HepG2 (cell line): Measurements from ENCODE around the gene PLEKHA5. TPM values are rescaled to one million over a fixed set of nuclear protein-coding genes. Genes with fewer than 3 reads are reported as not detected.

Experiments
- CSRNP2 ChIP-seq: sonication (generic); formaldehyde crosslinking; conservative IDR thresholded peaks from 2 replicates; pipeline ENCODE4 v1.8.0; 2022; ENCODE audit warnings: low read depth, missing genetic modification reagents
- DNMT1 ChIP-seq: sonication (generic); formaldehyde crosslinking; IDR thresholded peaks from 2 replicates; pipeline ENCODE4 v1.5.1; 2020; ENCODE audit warnings: mild to moderate bottlenecking, missing genetic modification reagents
- GFI1 ChIP-seq: sonication (generic); formaldehyde crosslinking; IDR thresholded peaks from 2 replicates; pipeline ENCODE4 v1.5.0; 2020; ENCODE audit warnings: missing genetic modification reagents, mild to moderate bottlenecking, borderline replicate concordance
- GPN1 ChIP-seq: sonication (generic); formaldehyde crosslinking; IDR thresholded peaks from 2 replicates; pipeline ENCODE4 v1.5.1; 2020; ENCODE audit warnings: missing genetic modification reagents, borderline replicate concordance
- JUND ChIP-seq: sonication (generic); formaldehyde crosslinking; IDR thresholded peaks from 2 replicates; pipeline ENCODE4 v1.8.0; 2022; ENCODE audit warnings: mild to moderate bottlenecking, missing genetic modification reagents
- MEF2D ChIP-seq: sonication (generic); formaldehyde crosslinking; IDR thresholded peaks from 2 replicates; pipeline ENCODE4 v1.5.1; 2020; ENCODE audit warnings: mild to moderate bottlenecking, missing genetic modification reagents
- PCBP1 ChIP-seq: fragments of 200-400 bp; formaldehyde crosslinking; IDR thresholded peaks from 2 replicates; pipeline ENCODE4 v1.6.1; 2017; ENCODE audit warnings: mild to moderate bottlenecking, low read depth, low read length, borderline replicate concordance
- RORA ChIP-seq: sonication (generic); formaldehyde crosslinking; IDR thresholded peaks from 2 replicates; pipeline ENCODE4 v1.5.0; 2020; ENCODE audit warnings: mild to moderate bottlenecking, missing genetic modification reagents, moderate library complexity
- SIN3B ChIP-seq: fragments of 150-350 bp; IDR thresholded peaks from 2 replicates; pipeline ENCODE4 v1.6.1; 2014; ENCODE audit warnings: low read length
- ZFX ChIP-seq: sonication (generic); formaldehyde crosslinking; IDR thresholded peaks from 2 replicates; pipeline ENCODE4 v1.4.0; 2020; ENCODE audit warnings: mild to moderate bottlenecking, low read depth, missing genetic modification reagents, moderate library complexity
- ZNF205 ChIP-seq: IDR thresholded peaks from 2 replicates; pipeline ENCODE4 v1.6.1; 2018; ENCODE audit warnings: missing biosample characterization, missing genetic modification reagents
- ZNF263 ChIP-seq: sonication (generic); formaldehyde crosslinking; IDR thresholded peaks from 2 replicates; pipeline ENCODE4 v1.4.0; 2020; ENCODE audit warnings: missing genetic modification reagents
- polyA plus RNA-seq, 8 experiments: library from polyadenylated mRNA; depleted of rRNA in 3 of 8; stranded (reverse) in 7 of 8; unstranded in 1 of 8; fragments of >200 nt; fragmentation: Illumina TruSeq in 4 of 8; extraction: Trizol in 4 of 8; gene quantifications; 2 replicates each; pipeline versions ENCODE4 v1.2.1 to v1.2.3, GENCODE V29; 2011 to 2016; ENCODE audit warnings: low read depth in 4 of 8, missing spikeins in 1 of 8, mixed read lengths in 1 of 8; ENCODE audit not compliant: insufficient read depth in 1 of 8
- total RNA-seq, 5 experiments: library from RNA; depleted of rRNA; stranded (reverse); fragments of >200 nt; fragmentation: Illumina TruSeq; extraction: Trizol; gene quantifications; 2 replicates each; pipeline ENCODE4 v1.2.3, GENCODE V29; 2016; ENCODE audit warnings: low read depth in 1 of 5
- TF ChIP-seq, protein P1 (sequence below): sonication (generic); formaldehyde crosslinking; conservative IDR thresholded peaks from 2 replicates; pipeline ENCODE4 v1.4.0; 2020; ENCODE audit warnings: mild to moderate bottlenecking, missing genetic modification reagents, moderate library complexity
- TF ChIP-seq, protein P2 (sequence below): sonication (generic); formaldehyde crosslinking; IDR thresholded peaks from 2 replicates; pipeline ENCODE4 v1.9.0; 2021; ENCODE audit warnings: mild to moderate bottlenecking, missing genetic modification reagents
- TF ChIP-seq, protein P3 (sequence below): sonication (generic); formaldehyde crosslinking; conservative IDR thresholded peaks from 2 replicates; pipeline ENCODE4 v1.5.0; 2020; ENCODE audit warnings: missing genetic modification reagents

Gene PLEKHA5
- total and polyA plus RNA-seq, 2 of the 13 experiments (the other 11 are each of a cell fraction or from before 2014, with no cell fraction given): 4.2 to 15.4 TPM

DNA sequence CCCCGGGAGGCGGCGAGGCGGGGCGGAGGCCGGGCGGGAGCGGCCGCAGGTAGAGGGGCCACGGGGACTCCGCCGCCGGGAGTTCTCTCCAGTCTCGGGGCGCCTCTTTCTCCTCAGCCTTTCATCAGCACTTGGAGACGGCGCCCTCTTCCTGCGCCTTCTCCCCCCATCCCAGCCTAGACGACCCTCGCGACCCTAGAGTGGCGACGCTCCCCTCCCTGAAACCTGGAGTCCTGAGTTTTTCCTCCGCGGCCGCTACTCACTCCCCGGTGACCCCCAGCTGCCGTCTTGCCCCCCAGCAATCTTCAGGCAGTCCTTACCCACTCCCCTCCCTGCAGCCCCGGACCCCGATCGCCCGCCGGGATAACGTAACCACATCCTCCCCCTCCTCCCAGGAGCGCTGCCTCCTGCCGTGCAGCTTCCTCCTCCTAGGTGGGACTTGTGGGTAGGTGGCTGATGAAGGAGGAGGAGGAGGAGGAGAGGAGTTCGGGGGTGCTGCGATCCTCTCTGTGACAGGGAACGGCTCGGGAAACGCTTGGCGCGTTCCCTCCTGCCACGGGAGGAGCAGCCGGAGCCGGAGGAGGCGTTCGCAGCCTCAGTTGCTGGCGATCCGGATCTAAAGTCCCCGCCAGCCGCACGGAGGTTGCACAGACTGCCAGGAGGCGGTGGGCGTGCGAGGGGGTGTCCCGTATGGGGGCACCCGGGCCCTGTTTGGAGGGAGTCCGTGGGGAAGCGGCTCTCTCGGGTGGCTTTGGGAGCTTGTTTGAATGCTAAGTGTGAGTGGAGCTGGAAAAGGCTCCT, 891 bp downstream of the PLEKHA5 start (continued):
- TF ChIP-seq CSRNP2: no peak
- no peak for TF ChIP-seq SIN3B
- 0 out of 2 replicates have a peak, but pooled peaks have one; percentile 20 for TF ChIP-seq MEF2D (CRISPR knock-in tag)
- TF ChIP-seq, protein P1, sequence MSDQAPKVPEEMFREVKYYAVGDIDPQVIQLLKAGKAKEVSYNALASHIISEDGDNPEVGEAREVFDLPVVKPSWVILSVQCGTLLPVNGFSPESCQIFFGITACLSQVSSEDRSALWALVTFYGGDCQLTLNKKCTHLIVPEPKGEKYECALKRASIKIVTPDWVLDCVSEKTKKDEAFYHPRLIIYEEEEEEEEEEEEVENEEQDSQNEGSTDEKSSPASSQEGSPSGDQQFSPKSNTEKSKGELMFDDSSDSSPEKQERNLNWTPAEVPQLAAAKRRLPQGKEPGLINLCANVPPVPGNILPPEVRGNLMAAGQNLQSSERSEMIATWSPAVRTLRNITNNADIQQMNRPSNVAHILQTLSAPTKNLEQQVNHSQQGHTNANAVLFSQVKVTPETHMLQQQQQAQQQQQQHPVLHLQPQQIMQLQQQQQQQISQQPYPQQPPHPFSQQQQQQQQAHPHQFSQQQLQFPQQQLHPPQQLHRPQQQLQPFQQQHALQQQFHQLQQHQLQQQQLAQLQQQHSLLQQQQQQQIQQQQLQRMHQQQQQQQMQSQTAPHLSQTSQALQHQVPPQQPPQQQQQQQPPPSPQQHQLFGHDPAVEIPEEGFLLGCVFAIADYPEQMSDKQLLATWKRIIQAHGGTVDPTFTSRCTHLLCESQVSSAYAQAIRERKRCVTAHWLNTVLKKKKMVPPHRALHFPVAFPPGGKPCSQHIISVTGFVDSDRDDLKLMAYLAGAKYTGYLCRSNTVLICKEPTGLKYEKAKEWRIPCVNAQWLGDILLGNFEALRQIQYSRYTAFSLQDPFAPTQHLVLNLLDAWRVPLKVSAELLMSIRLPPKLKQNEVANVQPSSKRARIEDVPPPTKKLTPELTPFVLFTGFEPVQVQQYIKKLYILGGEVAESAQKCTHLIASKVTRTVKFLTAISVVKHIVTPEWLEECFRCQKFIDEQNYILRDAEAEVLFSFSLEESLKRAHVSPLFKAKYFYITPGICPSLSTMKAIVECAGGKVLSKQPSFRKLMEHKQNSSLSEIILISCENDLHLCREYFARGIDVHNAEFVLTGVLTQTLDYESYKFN: no peak
- TF ChIP-seq ZNF263 (CRISPR knock-in tag): peak; percentile 92
- TF ChIP-seq JUND (CRISPR knock-in tag): no peak
- TF ChIP-seq DNMT1 (CRISPR knock-in tag): no peak
- no peak for TF ChIP-seq PCBP1
- TF ChIP-seq ZFX (CRISPR knock-in tag): peak; percentile 0; the same call in 1 of the 2 replicates
- TF ChIP-seq, protein P2, sequence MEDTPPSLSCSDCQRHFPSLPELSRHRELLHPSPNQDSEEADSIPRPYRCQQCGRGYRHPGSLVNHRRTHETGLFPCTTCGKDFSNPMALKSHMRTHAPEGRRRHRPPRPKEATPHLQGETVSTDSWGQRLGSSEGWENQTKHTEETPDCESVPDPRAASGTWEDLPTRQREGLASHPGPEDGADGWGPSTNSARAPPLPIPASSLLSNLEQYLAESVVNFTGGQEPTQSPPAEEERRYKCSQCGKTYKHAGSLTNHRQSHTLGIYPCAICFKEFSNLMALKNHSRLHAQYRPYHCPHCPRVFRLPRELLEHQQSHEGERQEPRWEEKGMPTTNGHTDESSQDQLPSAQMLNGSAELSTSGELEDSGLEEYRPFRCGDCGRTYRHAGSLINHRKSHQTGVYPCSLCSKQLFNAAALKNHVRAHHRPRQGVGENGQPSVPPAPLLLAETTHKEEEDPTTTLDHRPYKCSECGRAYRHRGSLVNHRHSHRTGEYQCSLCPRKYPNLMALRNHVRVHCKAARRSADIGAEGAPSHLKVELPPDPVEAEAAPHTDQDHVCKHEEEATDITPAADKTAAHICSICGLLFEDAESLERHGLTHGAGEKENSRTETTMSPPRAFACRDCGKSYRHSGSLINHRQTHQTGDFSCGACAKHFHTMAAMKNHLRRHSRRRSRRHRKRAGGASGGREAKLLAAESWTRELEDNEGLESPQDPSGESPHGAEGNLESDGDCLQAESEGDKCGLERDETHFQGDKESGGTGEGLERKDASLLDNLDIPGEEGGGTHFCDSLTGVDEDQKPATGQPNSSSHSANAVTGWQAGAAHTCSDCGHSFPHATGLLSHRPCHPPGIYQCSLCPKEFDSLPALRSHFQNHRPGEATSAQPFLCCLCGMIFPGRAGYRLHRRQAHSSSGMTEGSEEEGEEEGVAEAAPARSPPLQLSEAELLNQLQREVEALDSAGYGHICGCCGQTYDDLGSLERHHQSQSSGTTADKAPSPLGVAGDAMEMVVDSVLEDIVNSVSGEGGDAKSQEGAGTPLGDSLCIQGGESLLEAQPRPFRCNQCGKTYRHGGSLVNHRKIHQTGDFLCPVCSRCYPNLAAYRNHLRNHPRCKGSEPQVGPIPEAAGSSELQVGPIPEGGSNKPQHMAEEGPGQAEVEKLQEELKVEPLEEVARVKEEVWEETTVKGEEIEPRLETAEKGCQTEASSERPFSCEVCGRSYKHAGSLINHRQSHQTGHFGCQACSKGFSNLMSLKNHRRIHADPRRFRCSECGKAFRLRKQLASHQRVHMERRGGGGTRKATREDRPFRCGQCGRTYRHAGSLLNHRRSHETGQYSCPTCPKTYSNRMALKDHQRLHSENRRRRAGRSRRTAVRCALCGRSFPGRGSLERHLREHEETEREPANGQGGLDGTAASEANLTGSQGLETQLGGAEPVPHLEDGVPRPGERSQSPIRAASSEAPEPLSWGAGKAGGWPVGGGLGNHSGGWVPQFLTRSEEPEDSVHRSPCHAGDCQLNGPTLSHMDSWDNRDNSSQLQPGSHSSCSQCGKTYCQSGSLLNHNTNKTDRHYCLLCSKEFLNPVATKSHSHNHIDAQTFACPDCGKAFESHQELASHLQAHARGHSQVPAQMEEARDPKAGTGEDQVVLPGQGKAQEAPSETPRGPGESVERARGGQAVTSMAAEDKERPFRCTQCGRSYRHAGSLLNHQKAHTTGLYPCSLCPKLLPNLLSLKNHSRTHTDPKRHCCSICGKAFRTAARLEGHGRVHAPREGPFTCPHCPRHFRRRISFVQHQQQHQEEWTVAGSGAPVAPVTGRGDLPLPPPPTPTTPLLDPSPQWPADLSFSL (CRISPR knock-in tag): no peak
- no peak for TF ChIP-seq ZNF205 (CRISPR knock-in tag)
- TF ChIP-seq GPN1: no peak
- TF ChIP-seq, protein P3, sequence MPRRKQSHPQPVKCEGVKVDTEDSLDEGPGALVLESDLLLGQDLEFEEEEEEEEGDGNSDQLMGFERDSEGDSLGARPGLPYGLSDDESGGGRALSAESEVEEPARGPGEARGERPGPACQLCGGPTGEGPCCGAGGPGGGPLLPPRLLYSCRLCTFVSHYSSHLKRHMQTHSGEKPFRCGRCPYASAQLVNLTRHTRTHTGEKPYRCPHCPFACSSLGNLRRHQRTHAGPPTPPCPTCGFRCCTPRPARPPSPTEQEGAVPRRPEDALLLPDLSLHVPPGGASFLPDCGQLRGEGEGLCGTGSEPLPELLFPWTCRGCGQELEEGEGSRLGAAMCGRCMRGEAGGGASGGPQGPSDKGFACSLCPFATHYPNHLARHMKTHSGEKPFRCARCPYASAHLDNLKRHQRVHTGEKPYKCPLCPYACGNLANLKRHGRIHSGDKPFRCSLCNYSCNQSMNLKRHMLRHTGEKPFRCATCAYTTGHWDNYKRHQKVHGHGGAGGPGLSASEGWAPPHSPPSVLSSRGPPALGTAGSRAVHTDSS (CRISPR knock-in tag): no peak
- no peak for TF ChIP-seq RORA (CRISPR knock-in tag)
- no peak for TF ChIP-seq GFI1
